Measurements from ENCODE around the gene MED15. TPM values are rescaled to one million over a fixed set of nuclear protein-coding genes. Genes with fewer than 3 reads are reported as not detected.

Gene MED15, protein sequence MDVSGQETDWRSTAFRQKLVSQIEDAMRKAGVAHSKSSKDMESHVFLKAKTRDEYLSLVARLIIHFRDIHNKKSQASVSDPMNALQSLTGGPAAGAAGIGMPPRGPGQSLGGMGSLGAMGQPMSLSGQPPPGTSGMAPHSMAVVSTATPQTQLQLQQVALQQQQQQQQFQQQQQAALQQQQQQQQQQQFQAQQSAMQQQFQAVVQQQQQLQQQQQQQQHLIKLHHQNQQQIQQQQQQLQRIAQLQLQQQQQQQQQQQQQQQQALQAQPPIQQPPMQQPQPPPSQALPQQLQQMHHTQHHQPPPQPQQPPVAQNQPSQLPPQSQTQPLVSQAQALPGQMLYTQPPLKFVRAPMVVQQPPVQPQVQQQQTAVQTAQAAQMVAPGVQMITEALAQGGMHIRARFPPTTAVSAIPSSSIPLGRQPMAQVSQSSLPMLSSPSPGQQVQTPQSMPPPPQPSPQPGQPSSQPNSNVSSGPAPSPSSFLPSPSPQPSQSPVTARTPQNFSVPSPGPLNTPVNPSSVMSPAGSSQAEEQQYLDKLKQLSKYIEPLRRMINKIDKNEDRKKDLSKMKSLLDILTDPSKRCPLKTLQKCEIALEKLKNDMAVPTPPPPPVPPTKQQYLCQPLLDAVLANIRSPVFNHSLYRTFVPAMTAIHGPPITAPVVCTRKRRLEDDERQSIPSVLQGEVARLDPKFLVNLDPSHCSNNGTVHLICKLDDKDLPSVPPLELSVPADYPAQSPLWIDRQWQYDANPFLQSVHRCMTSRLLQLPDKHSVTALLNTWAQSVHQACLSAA
- total RNA-seq (2021; fragmentation: NEBNext Ultra II Directional; extraction: Animal tissue kit (Norgen Biotek cat#: 25700)) (57.1 and 57.3 TPM in 2 replicates), polyA plus RNA-seq (2011; rRNA removed) (28.3 and 37.8 TPM in 2 replicates), polyA minus RNA-seq (2011; rRNA and poly(A)+ RNA removed) (26.6 and 35.5 TPM in 2 replicates)
- polyA plus RNA-seq (2011; cell fraction: cytosol; rRNA removed) = 17.0 TPM
- 63.5 TPM for polyA plus RNA-seq (2011; cell fraction: nucleus; rRNA removed)
- polyA plus RNA-seq (2012, experiment 1 of 2) = 23.1 to 42.4 TPM (median 36.8 TPM) in 4 replicates
- polyA plus RNA-seq (2012, experiment 2 of 2) = 24.6 TPM
- 28.5 TPM for polyA plus RNA-seq (2013, experiment 1 of 2)
- 26.8 TPM for polyA plus RNA-seq (2013, experiment 2 of 2)
- polyA minus RNA-seq (2011; cell fraction: cytosol; rRNA and poly(A)+ RNA removed) = 44.8 TPM
- polyA minus RNA-seq (2011; cell fraction: nucleus; rRNA and poly(A)+ RNA removed) = 88.9 TPM
- long read RNA-seq, experiment 1, partial matches to known transcripts = 10 of 29 reads
- long read RNA-seq, experiment 1, other reads (novel, unspliced or antisense) = 11 of 29 reads
- long read RNA-seq, experiment 2, partial matches to known transcripts = 0 of 6 reads
- long read RNA-seq, experiment 2, other reads (novel, unspliced or antisense) = 6 of 6 reads

- Histone ChIP-seq H4K5ac (ENCODE audit: insufficient read length, low read depth, low read length) (peak within 1 kb of the TSS; percentile 74), H3K18ac (ENCODE audit: extremely low read depth, low read length) (peak within 1 kb of the TSS; percentile 71), H2BK5ac (ENCODE audit: low read depth, low read length) (peak within 1 kb of the TSS; percentile 47), H3K4me2 (ENCODE audit: insufficient read depth in 1 of 2, low read depth in 2 of 2, low read length in 2 of 2) (peak within 1 kb of the TSS; percentile 67 to 77), H4K20me1 (replicated peaks in 1 of 2; ENCODE audit: control insufficient read depth in 1 of 2, insufficient read depth in 2 of 2, low read length in 2 of 2) (peaks cover 5 to 10% of the 10 kb centered on the region in 2 experiments), H2AFZ (ENCODE audit: low read length) (peak within 1 kb of the TSS; percentile 67), H3K23ac (ENCODE audit: insufficient read length) (no peak within 1 kb of the TSS), H4K8ac (ENCODE audit: extremely low read depth, insufficient read depth, low read length) (peak within 1 kb of the TSS; percentile 90), H2BK15ac (ENCODE audit: low read length) (no peak within 1 kb of the TSS), H3K27ac (ENCODE audit: low read depth, low read length) (peak within 1 kb of the TSS; percentile 50), H3K9me3 (ENCODE audit: insufficient read depth in 2 of 2, low read depth in 1 of 2, low read length in 1 of 2) (no peaks in the 10 kb centered on the region), H3K79me1 (ENCODE audit: low read depth, low read length) (peaks cover 14% of the 10 kb centered on the region), H2AK5ac (ENCODE audit: low read depth, low read length) (no peak within 1 kb of the TSS), H3K9ac (replicated peaks in 1 of 4; ENCODE audit: extremely low read depth in 1 of 4, low read depth in 3 of 4, low read length in 3 of 4) (peak within 1 kb of the TSS; percentile 45 to 79 (median 68)), H3K36me3 (ENCODE audit: control insufficient read depth in 2 of 4, insufficient read depth in 4 of 4, low read length in 3 of 4) (no peaks in the 10 kb centered on the region), H2BK20ac (ENCODE audit: low read length) (no peak within 1 kb of the TSS), H3K23me2 (ENCODE audit: low read depth, low read length) (peaks cover 9% of the 10 kb centered on the region), H3K56ac (replicated peaks; ENCODE audit: insufficient read length, low read depth, low read length) (peak within 1 kb of the TSS; percentile 32), H2BK120ac (replicated peaks; ENCODE audit: low read depth, low read length) (no peak within 1 kb of the TSS), H3K4me1 (replicated peaks in 1 of 4; ENCODE audit: control insufficient read depth in 3 of 4, insufficient read depth in 4 of 4, low read length in 3 of 4) (peaks cover 2 to 8% (median 5%) of the 10 kb centered on the region in 4 experiments; a peak in 5 of 7 replicates), H3K27me3 (replicated peaks in 1 of 4; ENCODE audit: control insufficient read depth in 3 of 4, extremely low read depth in 1 of 4, insufficient read depth in 3 of 4, low read length in 3 of 4) (no peaks in the 10 kb centered on the region), H3K4me3 (ENCODE audit: extremely low read depth in 1 of 4, insufficient read depth in 2 of 4, low read depth in 3 of 4, low read length in 4 of 4) (peak within 1 kb of the TSS; percentile 84 to 94 (median 86)), H3K14ac (ENCODE audit: insufficient read length) (no peak within 1 kb of the TSS), H3K4ac (replicated peaks; ENCODE audit: insufficient read length, low read depth, low read length) (no peak within 1 kb of the TSS), H4K91ac (replicated peaks; ENCODE audit: insufficient read length, low read length) (no peak within 1 kb of the TSS), H2BK12ac (ENCODE audit: low read depth, low read length) (no peak within 1 kb of the TSS), H3K79me2 (ENCODE audit: control insufficient read depth in 1 of 2, insufficient read depth in 2 of 2, low read length in 2 of 2) (peaks cover 13 to 46% of the 10 kb centered on the region in 2 experiments)
- peak; percentile 63 to 93 for DNase-seq (ENCODE audit: low read depth in 1 of 2, low spot score in 2 of 2)
- no peak for FAIRE-seq
- WGBS, 2 experiments (ENCODE audit: extremely low coverage in 1 of 2, insufficient coverage in 1 of 2, insufficient read length in 1 of 2, insufficient replicate concordance in 2 of 2, low coverage in 1 of 2, low lambda C conversion rate in 2 of 2, missing lambda C conversion rate in 1 of 2) = 5% methylated on average over 42 of the region's 58 CpGs; no CpG with 5 or more reads in 1 of the 2 experiments
- ChIA-PET POLR2A (ENCODE audit: partially characterized antibody) (interaction anchor here (0.7 to 3.7 kb wide), 5 partner anchors 11 to 353 kb away, joined by 3 to 14 read pairs (median 3); no protein-coding TSS in a partner anchor), CTCF (ENCODE audit: partially characterized antibody) (interaction anchor here (0.6 to 1.4 kb wide), 6 partner anchors 11 to 58 kb away, joined by 3 to 5 read pairs (median 3); no protein-coding TSS in a partner anchor)
- TF ChIP-seq KDM4A (IDR thresholded peaks at IDR 0.05; ENCODE audit: low read depth, low read length, severe bottlenecking) (peak; percentile 63), CHD2 (IDR thresholded peaks at IDR 0.05; ENCODE audit: low read length) (peak; percentile 57; the same call in 1 of the 2 replicates), RAD21 (IDR thresholded peaks at IDR 0.05 in 1 of 2, conservative IDR thresholded peaks at IDR 0.05 in 1 of 2; ENCODE audit: low read depth in 2 of 2, low read length in 2 of 2) (no peak), GABPA (IDR thresholded peaks at IDR 0.05; ENCODE audit: borderline replicate concordance, insufficient read depth, low read length) (peak; percentile 98)
Measured at GRCh38 chr22:20507253-20508066, at the start of gene MED15. TSS of gene MED15 (plus strand) at chr22:20507610. CDS start at chr22:20507679, 69 bp downstream.

All from H1 (cell line).